ENCODE results near the gene SRGAP3.

The SRGAP3 gene

DNA sequence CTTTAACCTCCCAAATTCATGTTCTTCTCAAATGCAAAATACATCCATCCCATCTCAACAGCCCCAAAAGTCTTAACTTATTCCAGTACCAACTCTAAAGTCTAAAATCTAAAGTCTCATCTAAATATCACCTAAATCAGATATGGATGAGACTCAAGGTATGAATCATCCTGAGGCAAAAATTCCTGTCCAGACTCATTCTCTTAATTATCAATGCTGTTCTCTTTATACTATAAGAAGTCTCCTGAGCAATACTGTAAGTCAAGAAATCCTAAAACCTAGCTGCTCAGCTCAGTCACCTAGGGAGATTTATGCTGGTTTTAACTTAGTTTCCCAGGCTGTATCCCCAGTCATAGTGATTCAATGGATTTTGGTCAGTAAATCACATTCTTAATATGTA is 297.3 kb downstream of the SRGAP3 start:
- DNase-seq = no peak

DNA sequence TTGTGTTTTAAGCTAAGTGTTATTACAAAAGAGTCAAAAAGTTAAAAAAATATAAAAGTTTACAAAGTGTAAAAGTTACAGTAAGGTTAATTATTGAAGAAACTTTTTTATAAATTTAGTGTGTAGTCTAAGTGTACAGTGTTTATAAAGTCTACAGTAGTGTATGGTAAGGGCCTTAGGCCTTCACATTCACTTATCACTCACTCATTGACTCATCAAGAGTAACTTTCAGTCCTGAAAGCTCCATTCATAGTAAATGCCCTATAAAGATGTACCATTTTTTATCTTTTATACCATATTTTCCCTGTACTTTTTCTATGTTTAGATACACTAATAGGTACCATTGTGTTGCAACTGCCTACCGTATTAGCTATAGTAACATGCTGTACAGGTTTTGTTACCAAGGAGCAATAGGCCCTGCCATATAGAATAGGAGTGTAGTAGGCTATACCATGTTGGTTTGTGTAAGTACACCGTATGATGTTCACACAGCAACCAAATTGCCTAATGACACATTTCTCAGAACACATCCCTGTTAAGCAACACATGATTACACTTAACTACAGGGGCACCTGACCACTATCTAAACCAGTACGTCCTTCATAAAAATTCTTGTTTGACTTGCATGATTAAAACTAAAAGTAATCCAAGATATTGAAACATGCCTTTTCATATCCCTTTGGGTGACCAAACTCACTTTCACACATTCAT is 303.4 kb downstream of the SRGAP3 start:
- no peak for DNase-seq

DNA sequence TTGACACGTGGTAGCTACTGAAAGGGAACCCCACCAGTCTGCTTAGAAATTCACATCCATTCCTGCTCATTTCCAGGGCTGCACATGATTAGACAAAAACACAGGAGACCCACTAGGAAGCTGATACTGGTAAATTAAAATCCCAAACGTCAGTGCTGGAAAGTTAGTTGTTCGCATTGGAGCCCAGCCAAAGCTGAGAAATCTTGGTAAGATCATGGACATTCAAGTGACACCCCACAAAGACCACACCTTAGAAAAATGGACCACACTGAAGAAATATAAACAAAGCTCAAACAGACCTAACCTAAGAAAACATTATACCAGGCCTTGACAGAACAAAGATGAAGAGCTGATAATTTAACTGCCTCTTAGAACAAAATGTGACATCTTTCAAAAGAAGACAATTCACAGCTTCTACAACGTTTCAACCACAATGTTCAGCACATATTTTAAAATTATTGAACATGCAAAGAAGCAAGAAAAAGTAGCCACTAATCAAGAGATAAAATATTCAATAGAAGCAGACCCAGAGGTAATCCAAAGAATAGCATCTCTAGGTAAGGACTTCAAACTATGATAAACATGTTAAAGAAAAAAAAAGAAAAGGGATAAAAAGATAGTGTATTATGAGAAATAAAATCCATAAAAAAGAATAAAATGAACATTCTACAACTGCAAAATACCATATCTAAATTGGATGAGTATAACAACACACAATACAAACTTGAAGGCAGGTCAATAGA is 306.5 kb downstream of the SRGAP3 start:
- DNase-seq = no peak

DNA sequence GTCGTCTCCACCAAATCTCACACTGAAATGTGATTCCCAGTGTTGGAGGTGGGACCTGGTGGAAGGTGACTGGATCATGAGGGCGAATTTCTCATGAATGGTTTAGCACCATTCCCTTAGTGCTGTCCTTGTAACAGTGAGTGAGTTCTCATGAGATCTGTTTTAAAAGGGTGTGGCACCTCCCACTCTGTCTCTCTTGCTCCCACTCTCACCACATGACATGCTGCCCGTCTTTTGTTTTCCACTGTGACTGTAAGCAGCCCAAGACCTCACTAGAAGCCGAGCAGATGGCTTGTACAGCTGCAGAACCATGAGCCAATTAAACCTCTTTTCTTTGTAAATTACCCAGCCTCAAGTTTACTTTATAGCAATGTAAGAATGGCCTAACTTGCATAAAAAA is 307.3 kb downstream of the SRGAP3 start:
- DNase-seq = no peak

DNA sequence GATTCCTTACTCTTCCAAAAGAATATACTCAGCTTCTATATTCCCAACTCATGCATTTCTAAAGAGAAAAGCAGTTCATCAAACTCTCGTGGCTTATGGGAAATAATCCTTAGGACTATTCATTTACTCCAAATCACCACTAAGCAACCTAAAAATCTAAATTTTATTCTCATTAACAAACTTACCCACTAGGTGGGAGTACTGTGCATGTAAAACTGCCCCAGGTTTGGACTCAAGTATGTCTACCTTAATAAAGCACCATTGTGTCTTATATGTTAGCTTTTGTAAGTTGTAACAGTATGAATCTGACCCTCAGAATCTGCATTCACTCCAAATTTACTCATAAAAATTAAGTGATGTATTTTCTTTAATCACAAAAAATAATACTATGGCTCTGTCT is 311.4 kb downstream of the SRGAP3 start:
- peak; percentile 1 for DNase-seq

DNA sequence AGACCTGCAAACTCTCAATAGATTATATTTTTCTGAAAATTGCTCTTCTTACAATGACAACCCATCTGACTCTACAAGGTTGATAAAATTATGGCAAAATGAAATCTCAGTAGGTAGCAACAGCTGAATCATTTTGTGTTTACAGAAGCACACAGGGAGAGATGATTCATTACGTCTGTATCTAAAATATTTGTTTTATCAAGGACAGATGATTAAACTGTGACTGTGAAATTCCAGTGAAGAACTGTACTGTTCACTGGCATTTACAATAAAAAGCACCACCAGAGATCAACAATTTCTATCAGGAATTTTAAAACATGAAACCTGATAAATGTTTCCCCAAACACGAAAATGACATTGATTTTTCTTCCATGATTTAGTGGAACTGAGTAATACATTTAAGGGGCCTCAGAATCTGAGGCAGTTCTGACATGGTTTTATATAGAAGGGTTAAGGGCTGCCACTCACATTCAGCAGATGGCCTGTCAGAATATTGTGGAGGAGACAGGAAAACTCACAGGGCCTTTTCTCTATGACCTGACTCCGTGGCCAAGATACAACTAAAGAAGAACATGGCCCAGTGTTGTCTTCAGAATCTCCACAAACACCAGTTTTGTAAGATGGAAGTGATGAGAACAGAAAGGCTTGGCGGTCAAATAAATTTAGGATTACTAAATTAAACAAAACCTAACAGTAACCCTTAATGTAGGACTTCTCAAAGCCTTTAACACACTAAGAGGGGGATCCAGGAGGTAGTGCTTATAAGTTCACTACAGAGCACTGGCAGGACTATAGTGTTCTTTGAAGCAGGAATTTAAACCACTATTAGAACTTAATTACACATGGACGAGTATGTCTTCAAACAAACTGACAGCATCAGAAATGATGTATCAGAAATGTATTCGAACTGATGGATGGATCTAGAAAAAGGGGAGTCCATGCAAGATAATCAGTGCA is 312.1 kb downstream of the SRGAP3 start:
- peak; percentile 5 for DNase-seq

DNA sequence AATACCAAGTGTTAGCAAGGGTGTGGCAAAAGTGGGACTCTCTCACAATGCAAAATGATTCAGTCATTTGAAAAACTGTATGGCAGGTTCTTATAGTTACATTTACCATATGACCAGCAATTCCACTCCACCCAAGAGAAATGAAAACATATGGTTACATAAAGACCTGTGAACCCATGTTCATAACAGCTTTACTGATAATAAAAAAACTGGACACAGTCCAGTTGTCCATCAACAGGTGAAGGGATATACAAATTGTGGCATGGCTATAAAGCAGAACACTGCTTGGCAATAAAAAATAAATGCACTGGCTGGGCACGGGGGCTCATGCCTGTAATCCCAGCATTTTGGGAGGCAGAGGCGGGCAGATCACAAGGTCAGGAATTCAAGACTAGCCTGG is 316.9 kb downstream of the SRGAP3 start:
- no peak for DNase-seq

DNA sequence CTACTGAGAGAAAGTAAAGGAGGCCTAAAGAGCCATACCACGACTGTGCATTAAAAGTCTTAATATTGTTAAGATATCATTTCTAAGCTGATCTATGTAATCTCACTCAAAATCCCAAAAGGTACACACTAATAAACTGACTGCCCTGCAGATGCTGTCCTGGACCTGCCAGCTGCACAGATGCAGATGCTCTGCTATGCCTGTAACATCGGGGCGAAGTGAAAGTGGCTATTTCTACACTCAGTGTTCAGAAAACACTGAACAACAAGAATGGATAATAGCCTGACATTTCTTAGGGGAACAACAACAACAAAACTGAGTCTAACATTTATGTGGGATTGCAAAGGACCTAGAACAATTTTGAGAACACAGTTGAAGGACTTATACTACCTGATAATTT is 318.1 kb downstream of the SRGAP3 start:
- DNase-seq = no peak

Data from DMS53 (cell line).